Bronchial epithelial cell (primary cell): ENCODE results near the gene ADAMTS7. TPM values are rescaled to one million over a fixed set of nuclear protein-coding genes. Genes with fewer than 3 reads are reported as not detected.
"Not testable (repeated sequence)": the region's sequence is repeated elsewhere in the genome, so short reads cannot be mapped to it uniquely, and the experiment has no call there.

ENCODE experiments used
- DNase-seq: peaks from one replicate; pipeline ENCODE4 v3.0.0-alpha.2; 2010; ENCODE audit warnings: low read depth
- FAIRE-seq: peaks from 2 replicates; lab custom pipeline; 2011; peaks lifted over from hg19 to GRCh38; lab: Jason Lieb, UNC
- H3K27me3 ChIP-seq: 2 replicates; pipeline ENCODE4 v1.5.1; 2011; ENCODE audit warnings: low read length; ENCODE audit not compliant: control insufficient read depth, insufficient read depth
- H3K36me3 ChIP-seq: 2 replicates; pipeline ENCODE4 v1.5.1; 2011; ENCODE audit warnings: low read length; ENCODE audit not compliant: control insufficient read depth, insufficient read depth
- H3K4me3 ChIP-seq: 2 replicates; pipeline ENCODE4 v1.5.1; 2011; ENCODE audit warnings: mild to moderate bottlenecking, low read depth, low read length, control low read depth
- CTCF ChIP-seq: IDR thresholded peaks from 2 replicates; pipeline ENCODE4 v1.5.1; 2011; ENCODE audit warnings: mild to moderate bottlenecking, moderate library complexity, low read length, control low read depth, inconsistent platforms; ENCODE audit not compliant: insufficient read depth, severe bottlenecking
- total RNA-seq: library from RNA; depleted of rRNA; stranded (reverse); fragments of >200 nt; gene quantifications from 2 replicates; pipeline ENCODE4 v1.2.1, GENCODE V29; 2014

The ADAMTS7 gene
- total RNA-seq, 1 donor from 2014 or later = 0.53 TPM

- H3K36me3 ChIP-seq = no peaks in the 10 kb centered on the region
- H3K27me3 ChIP-seq = no peaks in the 10 kb centered on the region
- DNase-seq = no peak
- no peak overlapping the region for H3K4me3 ChIP-seq
- TF ChIP-seq CTCF = no peak
- FAIRE-seq = no peak
Measured at GRCh38 chr15:78791357-78791756, 19.9 kb downstream of the ADAMTS7 start.

- FAIRE-seq = no peak
- no peak for TF ChIP-seq CTCF
- no peak for DNase-seq
- no peak overlapping the region for H3K4me3 ChIP-seq
- H3K27me3 ChIP-seq = no peaks in the 10 kb centered on the region
- H3K36me3 ChIP-seq = no peaks in the 10 kb centered on the region
Measured at GRCh38 chr15:78790027-78790426, 21.2 kb downstream of the ADAMTS7 start.

GRCh38 chr15:78789615-78790014 is 21.6 kb downstream of the ADAMTS7 start:
- Histone ChIP-seq H3K4me3 (no peak overlapping the region), H3K36me3 (no peaks in the 10 kb centered on the region), H3K27me3 (no peaks in the 10 kb centered on the region)
- no peak for FAIRE-seq
- no peak for DNase-seq
- no peak for TF ChIP-seq CTCF

- DNase-seq (no peak), FAIRE-seq (no peak)
- no peak overlapping the region for H3K4me3 ChIP-seq
- no peak for TF ChIP-seq CTCF
- H3K36me3 ChIP-seq = no peaks in the 10 kb centered on the region
- H3K27me3 ChIP-seq = no peaks in the 10 kb centered on the region
Measured at GRCh38 chr15:78788016-78788660, 23.1 kb downstream of the ADAMTS7 start.

- H3K36me3 ChIP-seq, H3K4me3 ChIP-seq, DNase-seq, H3K27me3 ChIP-seq: not testable (repeated sequence)
- peak; percentile 66 for FAIRE-seq
Measured at GRCh38 chr15:78782402-78782801, 28.9 kb downstream of the ADAMTS7 start.

- H3K36me3 ChIP-seq, H3K27me3 ChIP-seq, FAIRE-seq, H3K4me3 ChIP-seq, DNase-seq: not testable (repeated sequence)
Measured at GRCh38 chr15:78781381-78781780, 29.9 kb downstream of the ADAMTS7 start.

GRCh38 chr15:78779975-78780374 is 31.3 kb downstream of the ADAMTS7 start:
- not testable (repeated sequence) for FAIRE-seq, DNase-seq, H3K4me3 ChIP-seq

GRCh38 chr15:78779176-78779785 is 32.0 kb downstream of the ADAMTS7 start:
- not testable (repeated sequence) for DNase-seq, FAIRE-seq

More at GRCh38 chr15:78779975-78780374, 31.3 kb downstream of the ADAMTS7 start:
- not testable (repeated sequence) for H3K27me3 ChIP-seq, H3K36me3 ChIP-seq

More at GRCh38 chr15:78779176-78779785, 32.0 kb downstream of the ADAMTS7 start:
- not testable (repeated sequence) for H3K36me3 ChIP-seq, H3K4me3 ChIP-seq, H3K27me3 ChIP-seq
